PC-9 (cell line): ENCODE data around the gene TTLL9.

Experiments
- EZH2 ChIP-seq: fragments of 200-600 bp; sonication (generic); IDR thresholded peaks from 2 replicates; pipeline ENCODE4 v1.8.0; 2017; ENCODE audit warnings: antibody characterized with exemption, low read depth
- TF ChIP-seq, protein P1 (sequence below): fragments of 200-600 bp; sonication (generic); conservative IDR thresholded peaks from 2 replicates; pipeline ENCODE4 v1.6.1; 2017; ENCODE audit warnings: mixed run types, antibody characterized with exemption, mild to moderate bottlenecking, moderate library complexity

DNA sequence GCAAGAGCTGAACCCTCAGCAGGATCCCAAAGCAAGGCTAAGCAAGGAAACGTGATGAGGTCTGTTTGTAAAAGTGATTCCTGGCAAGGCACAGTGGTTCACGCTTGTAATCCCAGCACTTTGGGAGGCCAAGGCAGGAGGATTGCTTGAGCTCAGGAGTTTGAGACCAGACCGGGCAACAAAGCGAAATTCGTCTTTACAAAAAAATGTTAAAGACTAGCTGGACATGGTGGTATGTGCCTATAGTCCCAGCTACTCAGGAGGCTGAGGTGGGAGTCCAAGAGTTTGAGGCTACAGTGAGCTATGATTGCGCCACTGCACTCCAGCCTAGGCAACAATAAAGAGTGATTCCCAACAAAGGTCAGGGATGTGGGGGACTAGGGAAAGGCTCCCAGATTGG is 93.5 kb downstream of the TTLL9 start:
- TF ChIP-seq, protein P1, sequence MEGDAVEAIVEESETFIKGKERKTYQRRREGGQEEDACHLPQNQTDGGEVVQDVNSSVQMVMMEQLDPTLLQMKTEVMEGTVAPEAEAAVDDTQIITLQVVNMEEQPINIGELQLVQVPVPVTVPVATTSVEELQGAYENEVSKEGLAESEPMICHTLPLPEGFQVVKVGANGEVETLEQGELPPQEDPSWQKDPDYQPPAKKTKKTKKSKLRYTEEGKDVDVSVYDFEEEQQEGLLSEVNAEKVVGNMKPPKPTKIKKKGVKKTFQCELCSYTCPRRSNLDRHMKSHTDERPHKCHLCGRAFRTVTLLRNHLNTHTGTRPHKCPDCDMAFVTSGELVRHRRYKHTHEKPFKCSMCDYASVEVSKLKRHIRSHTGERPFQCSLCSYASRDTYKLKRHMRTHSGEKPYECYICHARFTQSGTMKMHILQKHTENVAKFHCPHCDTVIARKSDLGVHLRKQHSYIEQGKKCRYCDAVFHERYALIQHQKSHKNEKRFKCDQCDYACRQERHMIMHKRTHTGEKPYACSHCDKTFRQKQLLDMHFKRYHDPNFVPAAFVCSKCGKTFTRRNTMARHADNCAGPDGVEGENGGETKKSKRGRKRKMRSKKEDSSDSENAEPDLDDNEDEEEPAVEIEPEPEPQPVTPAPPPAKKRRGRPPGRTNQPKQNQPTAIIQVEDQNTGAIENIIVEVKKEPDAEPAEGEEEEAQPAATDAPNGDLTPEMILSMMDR, result no peak
- no peak for TF ChIP-seq EZH2
